Midbrain (tissue), 1 donor: ENCODE results near the gene ARHGEF28.

Experiments
- DNase-seq: peaks from one replicate; lab custom pipeline; 2025; lab: John Stamatoyannopoulos, UW

ARHGEF28 gene

GRCh38 chr5:73654171-73654811, 28.3 kb downstream of the ARHGEF28 start:
- no peak for DNase-seq

GRCh38 chr5:73654819-73655318, 28.9 kb downstream of the ARHGEF28 start:
- DNase-seq: peak; percentile 50

GRCh38 chr5:73655521-73656160, 29.6 kb downstream of the ARHGEF28 start:
- no peak for DNase-seq

- no peak for DNase-seq
Measured at GRCh38 chr5:73661753-73662152, 35.8 kb downstream of the ARHGEF28 start.

GRCh38 chr5:73663161-73663859, 37.3 kb downstream of the ARHGEF28 start:
- no peak for DNase-seq

GRCh38 chr5:73663860-73664240, 37.9 kb downstream of the ARHGEF28 start:
- DNase-seq: no peak

- no peak for DNase-seq
Measured at GRCh38 chr5:73664796-73665195, 38.8 kb downstream of the ARHGEF28 start.

GRCh38 chr5:73666891-73667290, 40.9 kb downstream of the ARHGEF28 start:
- no peak for DNase-seq

GRCh38 chr5:73668017-73668416, 42.0 kb downstream of the ARHGEF28 start:
- DNase-seq: no peak

- no peak for DNase-seq
Measured at GRCh38 chr5:73668486-73669111, 42.6 kb downstream of the ARHGEF28 start.

GRCh38 chr5:73670731-73671130, 44.7 kb downstream of the ARHGEF28 start:
- no peak for DNase-seq

- DNase-seq: no peak
Measured at GRCh38 chr5:73672132-73672531, 46.1 kb downstream of the ARHGEF28 start.

- no peak for DNase-seq
Measured at GRCh38 chr5:73673161-73673591, 47.2 kb downstream of the ARHGEF28 start.

- no peak for DNase-seq
Measured at GRCh38 chr5:73674669-73675004, 48.6 kb downstream of the ARHGEF28 start.

- DNase-seq: no peak
Measured at GRCh38 chr5:73678322-73678740, 52.3 kb downstream of the ARHGEF28 start.

- DNase-seq: no peak
Measured at GRCh38 chr5:73678807-73679206, 52.8 kb downstream of the ARHGEF28 start.

GRCh38 chr5:73682176-73682575, 56.2 kb downstream of the ARHGEF28 start:
- no peak for DNase-seq

GRCh38 chr5:73684691-73685090, 58.7 kb downstream of the ARHGEF28 start:
- no peak for DNase-seq

GRCh38 chr5:73686912-73687311, 60.9 kb downstream of the ARHGEF28 start:
- DNase-seq: no peak

GRCh38 chr5:73687357-73687756, 61.4 kb downstream of the ARHGEF28 start:
- no peak for DNase-seq

GRCh38 chr5:73690015-73690414, 64.0 kb downstream of the ARHGEF28 start:
- DNase-seq: no peak

- DNase-seq: no peak
Measured at GRCh38 chr5:73691302-73692080, 65.5 kb downstream of the ARHGEF28 start.
